ACC112 (cell line): ENCODE data around the gene NRTN.
"Not testable (repeated sequence)": the region's sequence is repeated elsewhere in the genome, so short reads cannot be mapped to it uniquely, and the experiment has no call there.

Source experiments
- H2AFZ ChIP-seq: fragments of 200-600 bp; sonication (generic); one replicate; pipeline ENCODE4 v1.6.0; 2017; ENCODE audit warnings: antibody characterized with exemption, low read length; ENCODE audit not compliant: unreplicated experiment
- H3K27ac ChIP-seq: fragments of 200-600 bp; sonication (generic); 2 replicates; pipeline ENCODE4 v1.5.1; 2014; ENCODE audit warnings: low read depth, mild to moderate bottlenecking, antibody characterized with exemption, low read length, moderate library complexity
- H3K27me3 ChIP-seq: fragments of 200-600 bp; sonication (generic); 2 replicates; pipeline ENCODE4 v1.6.1; 2014; ENCODE audit warnings: mild to moderate bottlenecking, antibody characterized with exemption, low read length, moderate library complexity, mixed read lengths; ENCODE audit not compliant: insufficient read depth
- H3K36me3 ChIP-seq: fragments of 200-600 bp; sonication (generic); 2 replicates; pipeline ENCODE4 v1.6.1; 2016; ENCODE audit warnings: mild to moderate bottlenecking, antibody characterized with exemption, low read length, moderate library complexity, mixed read lengths; ENCODE audit not compliant: insufficient read depth
- H3K4me1 ChIP-seq: fragments of 200-600 bp; sonication (generic); one replicate; pipeline ENCODE4 v1.6.1; 2016; ENCODE audit warnings: low read length, mixed read lengths; ENCODE audit not compliant: insufficient read depth, unreplicated experiment, control insufficient read depth
- H3K4me3 ChIP-seq: fragments of 200-600 bp; sonication (generic); 2 replicates; pipeline ENCODE4 v1.5.1; 2014; ENCODE audit warnings: mild to moderate bottlenecking, low read depth, low read length
- H3K79me2 ChIP-seq: fragments of 200-600 bp; sonication (generic); one replicate; pipeline ENCODE4 v1.6.0; 2016; ENCODE audit warnings: low read length; ENCODE audit not compliant: control insufficient read depth, unreplicated experiment, insufficient read depth

Gene NRTN

GRCh38 chr19:5804516-5805461, at the start of gene NRTN:
Gene NRTN, plus strand, starts transcription at chr19:5805067. Its CDS starts 19,099 bp downstream, at chr19:5824166.
- Histone ChIP-seq H3K4me1 (peaks cover 3% of the 10 kb centered on the region), H3K27me3 (peaks cover 18% of the 10 kb centered on the region), H3K36me3 (no peaks in the 10 kb centered on the region), H2AFZ (no peak within 1 kb of the TSS), H3K4me3 (peak within 1 kb of the TSS; percentile 70; the same call in 1 of the 2 replicates), H3K27ac (no peak within 1 kb of the TSS), H3K79me2 (no peaks in the 10 kb centered on the region)

GRCh38 chr19:5762608-5763217, 42.2 kb upstream of the NRTN start:
- Histone ChIP-seq H3K4me1 (no peaks in the 10 kb centered on the region), H3K36me3 (no peaks in the 10 kb centered on the region), H3K27ac (no peak overlapping the region), H3K27me3 (no peaks in the 10 kb centered on the region), H3K4me3 (no peak overlapping the region), H3K79me2 (no peaks in the 10 kb centered on the region), H2AFZ (no peak overlapping the region)

GRCh38 chr19:5765220-5765619, 39.6 kb upstream of the NRTN start:
- no peaks in the 10 kb centered on the region for H3K36me3 ChIP-seq
- no peak overlapping the region for H3K4me3 ChIP-seq
- no peak overlapping the region for H3K27ac ChIP-seq
- H3K4me1 ChIP-seq, result no peaks in the 10 kb centered on the region
- H3K27me3 ChIP-seq, result no peaks in the 10 kb centered on the region
- H2AFZ ChIP-seq, result no peak overlapping the region
- H3K79me2 ChIP-seq, result no peaks in the 10 kb centered on the region

- no peaks in the 10 kb centered on the region for H3K27me3 ChIP-seq
- no peaks in the 10 kb centered on the region for H3K4me1 ChIP-seq
- no peak overlapping the region for H2AFZ ChIP-seq
Observed at GRCh38 chr19:5767949-5768348, 36.9 kb upstream of the NRTN start.

GRCh38 chr19:5772416-5772815, 32.5 kb upstream of the NRTN start:
- H3K27me3 ChIP-seq, result no peaks in the 10 kb centered on the region
- no peaks in the 10 kb centered on the region for H3K4me1 ChIP-seq
- no peaks in the 10 kb centered on the region for H3K36me3 ChIP-seq
- no peak overlapping the region for H2AFZ ChIP-seq
- H3K27ac ChIP-seq, result no peak overlapping the region
- no peak overlapping the region for H3K4me3 ChIP-seq
- H3K79me2 ChIP-seq, result no peaks in the 10 kb centered on the region

More at GRCh38 chr19:5767949-5768348, 36.9 kb upstream of the NRTN start:
- Histone ChIP-seq H3K79me2 (no peaks in the 10 kb centered on the region), H3K27ac (no peak overlapping the region), H3K4me3 (no peak overlapping the region), H3K36me3 (no peaks in the 10 kb centered on the region)

GRCh38 chr19:5773276-5773675, 31.6 kb upstream of the NRTN start:
- H3K4me1 ChIP-seq, result no peaks in the 10 kb centered on the region
- H2AFZ ChIP-seq, result no peak overlapping the region
- H3K27me3 ChIP-seq, result no peaks in the 10 kb centered on the region
- no peaks in the 10 kb centered on the region for H3K36me3 ChIP-seq
- no peak overlapping the region for H3K4me3 ChIP-seq
- H3K79me2 ChIP-seq, result no peaks in the 10 kb centered on the region
- H3K27ac ChIP-seq, result no peak overlapping the region

- H3K27ac ChIP-seq, result no peak overlapping the region
- H3K36me3 ChIP-seq, result no peaks in the 10 kb centered on the region
- H3K4me1 ChIP-seq, result no peaks in the 10 kb centered on the region
- H3K4me3 ChIP-seq, result no peak overlapping the region
- H3K79me2 ChIP-seq, result no peaks in the 10 kb centered on the region
- H3K27me3 ChIP-seq, result no peaks in the 10 kb centered on the region
- no peak overlapping the region for H2AFZ ChIP-seq
Observed at GRCh38 chr19:5774921-5775320, 29.9 kb upstream of the NRTN start.

- Histone ChIP-seq H3K27ac (no peak overlapping the region), H3K79me2 (no peaks in the 10 kb centered on the region), H3K4me1 (no peaks in the 10 kb centered on the region), H3K4me3 (no peak overlapping the region), H3K27me3 (no peaks in the 10 kb centered on the region), H2AFZ (no peak overlapping the region), H3K36me3 (no peaks in the 10 kb centered on the region)
Observed at GRCh38 chr19:5775668-5776309, 29.1 kb upstream of the NRTN start.

- no peaks in the 10 kb centered on the region for H3K79me2 ChIP-seq
- H2AFZ ChIP-seq, result no peak overlapping the region
- H3K36me3 ChIP-seq, result no peaks in the 10 kb centered on the region
- no peaks in the 10 kb centered on the region for H3K27me3 ChIP-seq
- H3K27ac ChIP-seq, result no peak overlapping the region
- H3K4me1 ChIP-seq, result no peaks in the 10 kb centered on the region
- no peak overlapping the region for H3K4me3 ChIP-seq
Observed at GRCh38 chr19:5778402-5778801, 26.5 kb upstream of the NRTN start.

GRCh38 chr19:5780916-5781315, 24.0 kb upstream of the NRTN start:
- not testable (repeated sequence) for H3K36me3 ChIP-seq, H2AFZ ChIP-seq, H3K4me3 ChIP-seq, H3K4me1 ChIP-seq, H3K79me2 ChIP-seq, H3K27ac ChIP-seq, H3K27me3 ChIP-seq
